ENCODE results near the gene ABTB2. TPM values are rescaled to one million over a fixed set of nuclear protein-coding genes. Genes with fewer than 3 reads are reported as not detected.

Gene ABTB2
- polyA plus RNA-seq, 1 donor = 1.3 TPM

DNA sequence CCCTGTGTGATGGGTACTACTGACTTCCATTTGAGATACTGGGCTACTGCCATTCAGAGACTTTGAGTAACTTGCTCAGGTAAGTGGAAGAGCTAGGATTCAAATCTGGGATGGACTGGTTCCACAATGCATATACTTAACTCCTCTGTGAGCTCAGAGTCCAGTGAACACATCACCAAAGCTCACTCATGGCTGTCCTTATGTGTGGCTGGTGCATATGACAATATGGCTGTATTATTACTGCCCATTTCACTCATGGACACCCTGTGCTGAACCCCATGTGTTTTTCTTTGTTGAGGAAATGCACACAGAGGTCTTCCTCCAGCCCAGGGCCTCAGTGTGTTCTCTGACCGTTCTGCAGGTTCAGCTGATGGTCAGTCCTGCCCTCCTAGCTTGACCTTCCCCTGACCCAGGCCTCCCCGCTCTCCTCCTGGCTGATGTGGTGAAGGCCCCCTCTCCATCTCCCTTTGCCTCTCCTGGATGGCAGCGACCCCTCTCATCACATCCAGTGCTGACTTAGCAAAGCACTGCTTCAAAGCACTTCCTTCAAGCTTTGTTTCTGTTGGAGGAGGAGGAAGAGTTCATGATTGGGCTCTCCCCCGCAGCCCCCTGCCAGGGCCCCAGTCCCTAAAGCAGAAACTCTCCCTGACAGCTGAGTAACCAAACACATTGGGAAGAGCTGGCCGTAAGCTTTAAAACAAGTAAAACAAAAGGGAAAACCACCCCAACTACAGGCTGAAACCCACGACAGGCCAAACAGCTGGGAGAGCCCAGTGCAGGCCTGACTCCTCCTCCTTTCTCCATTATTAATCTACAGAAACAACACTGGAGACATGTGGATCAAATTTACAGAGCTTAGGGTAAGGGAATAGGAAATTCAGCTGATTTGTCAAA lies 151.2 kb downstream of the ABTB2 start:
- WGBS (ENCODE audit: insufficient coverage, low lambda C conversion rate) = 80% methylated on average over 1 of the region's 6 CpGs
- Histone ChIP-seq H3K9me3 (ENCODE audit: control insufficient read depth, low read depth, low read length) (no peaks in the 10 kb centered on the region), H3K4me3 (ENCODE audit: low read length) (no peak overlapping the region), H3K27me3 (ENCODE audit: control insufficient read depth, insufficient read depth, low read length) (no peaks in the 10 kb centered on the region), H3K36me3 (ENCODE audit: control insufficient read depth, insufficient read depth, low read length) (no peaks in the 10 kb centered on the region), H3K27ac (ENCODE audit: low read length) (no peak overlapping the region), H3K4me1 (ENCODE audit: control insufficient read depth, insufficient read depth, low read length) (no peaks in the 10 kb centered on the region)
- peak in 1 of 2 donors; percentile 27 for DNase-seq

DNA sequence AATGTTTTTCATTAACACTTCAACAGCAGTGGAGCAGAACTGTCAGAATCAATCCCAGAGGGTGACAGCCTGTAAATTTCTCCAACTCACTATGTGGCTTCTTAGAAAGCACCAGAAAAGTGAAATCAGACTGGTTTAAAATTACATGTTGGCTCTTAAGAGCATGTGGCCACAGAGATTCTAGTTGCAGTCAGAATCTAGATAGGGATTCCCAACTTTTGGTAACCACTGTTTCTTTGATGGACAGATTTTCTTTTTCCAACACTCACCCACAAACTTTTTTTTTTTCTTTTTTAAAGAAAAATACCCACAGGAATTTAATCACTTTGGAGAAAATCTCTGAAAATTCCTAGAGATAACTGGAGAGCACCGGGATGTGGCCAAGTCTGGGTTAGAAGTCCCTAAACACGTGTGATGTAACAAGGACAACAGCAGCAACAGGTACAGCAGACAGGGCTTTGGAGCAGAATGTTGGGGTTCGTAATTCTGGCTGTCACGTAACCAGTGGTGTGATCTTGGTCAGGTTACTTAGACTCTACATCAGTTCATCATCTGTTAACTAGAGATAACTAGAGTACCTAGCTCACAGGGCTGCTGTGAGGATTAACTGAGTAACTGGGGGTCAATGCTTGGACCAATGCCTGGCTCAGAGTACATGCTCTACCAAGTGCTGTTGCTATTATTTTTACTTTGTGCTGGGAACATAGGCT lies 152.3 kb downstream of the ABTB2 start:
- Histone ChIP-seq H3K27ac (ENCODE audit: low read length) (no peak overlapping the region), H3K4me3 (ENCODE audit: low read length) (no peak overlapping the region), H3K27me3 (ENCODE audit: control insufficient read depth, insufficient read depth, low read length) (no peaks in the 10 kb centered on the region), H3K4me1 (ENCODE audit: control insufficient read depth, insufficient read depth, low read length) (no peaks in the 10 kb centered on the region), H3K9me3 (ENCODE audit: control insufficient read depth, low read depth, low read length) (no peaks in the 10 kb centered on the region), H3K36me3 (ENCODE audit: control insufficient read depth, insufficient read depth, low read length) (no peaks in the 10 kb centered on the region)
- WGBS (ENCODE audit: insufficient coverage, low lambda C conversion rate) = no CpG with 5 or more reads among the region's 4 CpGs
- DNase-seq = no peak

DNA sequence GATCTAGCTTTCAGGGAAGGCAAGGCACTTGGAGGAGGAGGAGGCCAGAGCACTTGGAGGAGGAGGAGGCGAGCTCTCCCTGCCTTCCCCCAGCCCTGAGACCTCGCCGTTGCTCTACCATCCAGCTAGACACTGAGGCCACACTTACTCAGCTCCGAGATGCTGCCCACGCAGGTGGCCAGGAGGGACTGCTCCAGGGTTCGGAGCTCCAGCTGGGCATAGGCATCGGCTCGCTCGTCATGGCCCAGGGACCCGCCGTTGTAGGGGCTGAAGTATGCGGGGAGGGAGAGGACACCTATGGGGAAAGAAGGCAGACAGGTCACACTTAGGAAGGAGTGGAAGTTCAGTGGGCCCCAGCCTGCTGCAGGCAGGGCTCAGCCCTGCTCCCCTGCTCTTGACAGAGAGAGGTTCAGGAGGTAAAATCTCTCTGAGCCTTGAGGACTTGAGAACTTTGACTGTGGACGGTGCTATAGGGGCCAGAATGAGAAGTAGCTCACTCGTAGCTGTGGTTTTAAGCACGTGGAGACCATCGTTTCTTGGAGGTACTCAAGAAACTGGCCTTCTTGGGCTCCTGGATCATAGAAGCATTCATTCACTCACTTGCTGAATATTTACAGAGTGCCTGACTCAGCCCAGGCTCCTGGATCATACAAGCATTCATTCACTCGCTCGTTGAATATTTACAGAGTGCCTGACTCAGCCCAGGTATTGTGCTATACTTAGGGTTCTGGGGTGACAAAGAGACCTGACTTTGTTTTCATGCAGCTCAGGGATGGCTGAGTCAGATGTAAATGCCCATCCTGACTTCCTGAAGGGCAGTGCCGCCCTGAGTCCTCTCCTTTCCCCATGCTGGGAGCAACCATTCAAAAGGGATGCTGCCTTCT lies 153.2 kb downstream of the ABTB2 start:
- Histone ChIP-seq H3K27ac (ENCODE audit: low read length) (no peak overlapping the region), H3K27me3 (ENCODE audit: control insufficient read depth, insufficient read depth, low read length) (no peaks in the 10 kb centered on the region), H3K9me3 (ENCODE audit: control insufficient read depth, low read depth, low read length) (no peaks in the 10 kb centered on the region), H3K36me3 (ENCODE audit: control insufficient read depth, insufficient read depth, low read length) (no peaks in the 10 kb centered on the region), H3K4me1 (ENCODE audit: control insufficient read depth, insufficient read depth, low read length) (no peaks in the 10 kb centered on the region), H3K4me3 (ENCODE audit: low read length) (no peak overlapping the region)
- 88% methylated on average over 4 of the region's 19 CpGs for WGBS (ENCODE audit: insufficient coverage, low lambda C conversion rate)
- DNase-seq = peak in 1 of 2 donors; percentile 20

DNA sequence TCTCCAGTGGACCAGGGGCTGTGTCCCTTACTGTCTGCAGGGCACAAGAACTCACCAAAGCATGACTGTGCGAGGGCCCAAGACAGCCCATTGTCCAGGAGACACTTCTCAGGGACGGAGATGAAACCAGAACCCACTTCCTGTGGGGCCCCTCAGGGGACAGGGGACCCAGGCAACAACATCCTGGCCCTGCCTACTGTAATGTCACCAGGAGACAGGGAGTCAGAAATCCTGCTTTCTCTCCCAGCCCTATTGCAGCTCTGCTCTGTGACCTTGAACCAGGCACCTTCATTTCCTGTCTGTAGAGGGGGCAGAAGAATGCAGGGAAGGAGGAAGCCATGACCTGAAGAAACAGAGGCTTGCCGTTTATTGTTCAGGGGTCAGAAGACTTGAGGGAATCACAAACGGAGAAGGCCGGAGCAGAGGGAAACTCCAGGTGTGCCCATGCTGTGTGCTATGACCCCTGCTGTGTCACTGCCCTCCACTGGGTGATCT lies 154.4 kb downstream of the ABTB2 start:
- DNase-seq = no peak
- no peaks in the 10 kb centered on the region for H3K27me3 ChIP-seq (ENCODE audit: control insufficient read depth, insufficient read depth, low read length)
- no peak overlapping the region for H3K27ac ChIP-seq (ENCODE audit: low read length)
- no peaks in the 10 kb centered on the region for H3K36me3 ChIP-seq (ENCODE audit: control insufficient read depth, insufficient read depth, low read length)
- H3K4me1 ChIP-seq (ENCODE audit: control insufficient read depth, insufficient read depth, low read length) = no peaks in the 10 kb centered on the region
- WGBS (ENCODE audit: insufficient coverage, low lambda C conversion rate) = no CpG with 5 or more reads among the region's 5 CpGs
- no peak overlapping the region for H3K4me3 ChIP-seq (ENCODE audit: low read length)
- H3K9me3 ChIP-seq (ENCODE audit: control insufficient read depth, low read depth, low read length) = no peaks in the 10 kb centered on the region

DNA sequence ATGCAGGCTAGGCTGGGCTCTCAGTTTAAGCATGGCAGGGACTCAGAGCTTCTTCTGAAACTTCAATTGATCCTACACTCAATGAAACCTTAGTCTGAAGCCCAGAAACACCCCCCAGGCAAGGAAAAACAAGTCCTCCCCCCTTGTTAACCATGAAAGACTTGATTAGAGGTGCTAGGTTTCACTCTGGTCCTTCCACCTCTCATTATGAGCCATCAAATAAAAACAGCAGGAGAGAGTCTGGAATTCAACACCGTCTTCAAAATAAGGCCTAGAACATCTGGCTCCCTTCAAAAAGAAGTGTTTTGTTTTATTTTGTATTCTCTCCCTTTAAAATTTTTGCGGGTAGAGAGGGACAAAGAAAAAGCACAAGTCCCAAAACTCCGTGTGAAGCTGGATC lies 156.7 kb downstream of the ABTB2 start:
- no peak for DNase-seq
- 67% methylated on average over 1 of the region's 3 CpGs for WGBS (ENCODE audit: insufficient coverage, low lambda C conversion rate)
- H3K27ac ChIP-seq (ENCODE audit: low read length) = no peak overlapping the region
- no peaks in the 10 kb centered on the region for H3K27me3 ChIP-seq (ENCODE audit: control insufficient read depth, insufficient read depth, low read length)
- no peaks in the 10 kb centered on the region for H3K4me1 ChIP-seq (ENCODE audit: control insufficient read depth, insufficient read depth, low read length)
- H3K4me3 ChIP-seq (ENCODE audit: low read length) = no peak overlapping the region
- H3K9me3 ChIP-seq (ENCODE audit: control insufficient read depth, low read depth, low read length) = no peaks in the 10 kb centered on the region
- no peaks in the 10 kb centered on the region for H3K36me3 ChIP-seq (ENCODE audit: control insufficient read depth, insufficient read depth, low read length)

DNA sequence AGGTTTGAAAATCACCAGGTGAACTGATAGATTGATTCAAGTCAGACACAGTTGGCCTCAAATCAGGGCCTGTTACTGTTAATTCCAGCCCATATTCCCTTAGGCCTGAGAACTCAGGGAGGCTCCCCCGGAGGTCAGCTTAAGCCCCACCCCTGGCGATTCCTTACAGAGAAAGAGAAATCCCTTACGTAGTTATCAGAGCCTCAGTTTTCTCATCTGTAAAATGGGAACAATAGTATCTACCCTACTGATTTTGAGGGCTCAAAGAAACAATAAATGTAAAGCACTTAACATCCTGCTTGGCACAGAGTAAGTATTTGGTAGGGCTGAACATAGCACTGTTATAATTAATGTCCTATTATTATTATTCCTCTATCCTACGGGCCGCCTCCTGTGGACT lies 158.3 kb downstream of the ABTB2 start:
- no peak overlapping the region for H3K4me3 ChIP-seq (ENCODE audit: low read length)
- H3K27ac ChIP-seq (ENCODE audit: low read length) = no peak overlapping the region
- no peak for DNase-seq
- 100% methylated on average over 2 of the region's 5 CpGs for WGBS (ENCODE audit: insufficient coverage, low lambda C conversion rate)
- H3K4me1 ChIP-seq (ENCODE audit: control insufficient read depth, insufficient read depth, low read length) = no peaks in the 10 kb centered on the region
- H3K36me3 ChIP-seq (ENCODE audit: control insufficient read depth, insufficient read depth, low read length) = no peaks in the 10 kb centered on the region
- H3K9me3 ChIP-seq (ENCODE audit: control insufficient read depth, low read depth, low read length) = no peaks in the 10 kb centered on the region
- H3K27me3 ChIP-seq (ENCODE audit: control insufficient read depth, insufficient read depth, low read length) = no peaks in the 10 kb centered on the region

DNA sequence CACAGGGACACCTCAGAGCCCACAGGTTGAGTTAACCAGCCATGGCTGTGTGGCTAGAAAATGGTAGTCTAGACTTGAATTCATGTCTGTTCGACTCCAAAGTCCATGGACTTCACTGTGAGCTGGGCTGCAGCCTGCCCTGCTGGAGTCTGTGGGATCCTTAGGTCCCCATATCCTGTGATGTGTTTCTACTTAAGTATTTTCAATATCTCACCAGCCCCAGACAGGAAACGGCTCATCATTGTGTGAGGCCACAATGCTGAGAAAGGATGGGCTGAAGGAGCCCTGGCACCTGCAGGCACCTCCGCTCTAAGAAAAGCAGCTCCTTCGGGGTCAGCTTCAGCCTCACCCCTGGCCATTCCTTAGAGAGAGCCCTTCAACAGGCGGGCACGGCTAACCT lies 159.3 kb downstream of the ABTB2 start:
- Histone ChIP-seq H3K27ac (ENCODE audit: low read length) (no peak overlapping the region), H3K4me3 (ENCODE audit: low read length) (no peak overlapping the region), H3K27me3 (ENCODE audit: control insufficient read depth, insufficient read depth, low read length) (no peaks in the 10 kb centered on the region), H3K9me3 (ENCODE audit: control insufficient read depth, low read depth, low read length) (no peaks in the 10 kb centered on the region), H3K4me1 (ENCODE audit: control insufficient read depth, insufficient read depth, low read length) (no peaks in the 10 kb centered on the region), H3K36me3 (ENCODE audit: control insufficient read depth, insufficient read depth, low read length) (no peaks in the 10 kb centered on the region)
- no peak for DNase-seq
- no CpG with 5 or more reads among the region's 6 CpGs for WGBS (ENCODE audit: insufficient coverage, low lambda C conversion rate)

DNA sequence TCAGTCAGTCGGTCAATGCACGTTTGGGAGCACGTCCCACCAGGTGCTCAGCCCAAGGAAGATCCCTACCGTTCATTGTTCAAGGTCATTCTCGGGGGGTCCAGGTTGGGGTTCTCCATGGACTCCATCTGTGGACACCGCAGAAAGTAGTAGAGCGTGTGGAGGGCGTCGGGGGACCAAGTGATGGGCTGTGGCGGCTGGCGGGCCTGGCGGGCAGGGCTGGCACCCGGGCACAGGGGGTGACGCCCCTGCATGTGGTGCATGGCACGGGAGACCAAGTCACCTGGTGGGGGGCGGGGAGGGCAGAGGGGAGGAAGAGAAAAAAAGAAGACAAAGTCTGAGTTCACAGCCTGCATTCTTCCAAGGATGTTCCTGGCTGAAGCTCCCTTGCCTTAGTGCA lies 160.6 kb downstream of the ABTB2 start:
- H3K36me3 ChIP-seq (ENCODE audit: control insufficient read depth, insufficient read depth, low read length) = no peaks in the 10 kb centered on the region
- no peak overlapping the region for H3K27ac ChIP-seq (ENCODE audit: low read length)
- WGBS (ENCODE audit: insufficient coverage, low lambda C conversion rate) = no CpG with 5 or more reads among the region's 16 CpGs
- no peaks in the 10 kb centered on the region for H3K9me3 ChIP-seq (ENCODE audit: control insufficient read depth, low read depth, low read length)
- no peak for DNase-seq
- no peaks in the 10 kb centered on the region for H3K27me3 ChIP-seq (ENCODE audit: control insufficient read depth, insufficient read depth, low read length)
- H3K4me3 ChIP-seq (ENCODE audit: low read length) = no peak overlapping the region
- H3K4me1 ChIP-seq (ENCODE audit: control insufficient read depth, insufficient read depth, low read length) = no peaks in the 10 kb centered on the region

DNA sequence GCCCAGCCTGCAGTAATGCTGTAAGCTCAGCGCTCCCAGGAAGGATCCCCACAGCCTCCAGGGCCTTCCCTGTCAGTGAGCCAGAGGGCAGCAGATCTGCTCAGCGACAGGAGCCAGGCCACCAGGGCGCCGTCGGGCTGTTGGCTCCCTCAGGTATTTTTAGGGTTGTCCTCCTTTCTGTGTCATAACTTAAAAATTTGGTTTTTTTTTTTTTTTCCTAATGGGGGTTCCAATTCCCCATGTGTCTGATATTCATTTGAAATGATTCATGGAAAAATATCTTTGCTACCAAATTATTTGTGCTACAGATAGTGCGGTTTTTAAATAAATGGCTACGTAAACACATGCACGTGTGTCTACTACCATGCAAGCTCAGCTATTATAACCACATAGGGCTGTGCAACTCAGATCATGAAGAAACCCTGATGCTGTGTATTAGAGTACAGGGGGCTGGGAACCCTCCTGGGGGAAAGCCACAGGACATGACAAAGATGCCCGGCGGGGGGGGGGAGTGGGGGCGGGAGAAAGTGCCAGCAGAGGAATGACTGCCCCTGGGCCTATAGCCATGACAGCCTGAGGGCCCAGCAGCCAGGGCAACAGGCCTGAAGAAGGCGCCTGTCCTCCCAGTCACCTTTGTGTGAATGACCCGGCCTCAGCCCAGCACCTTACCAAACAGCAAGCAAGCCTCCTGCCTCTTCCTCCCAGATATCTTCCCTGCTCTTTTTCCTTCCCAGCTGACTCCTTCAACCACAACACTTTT lies 163.1 kb downstream of the ABTB2 start:
- Histone ChIP-seq H3K4me1 (ENCODE audit: control insufficient read depth, insufficient read depth, low read length) (no peaks in the 10 kb centered on the region), H3K4me3 (ENCODE audit: low read length) (no peak overlapping the region), H3K36me3 (ENCODE audit: control insufficient read depth, insufficient read depth, low read length) (no peaks in the 10 kb centered on the region), H3K9me3 (ENCODE audit: control insufficient read depth, low read depth, low read length) (no peaks in the 10 kb centered on the region), H3K27me3 (ENCODE audit: control insufficient read depth, insufficient read depth, low read length) (no peaks in the 10 kb centered on the region), H3K27ac (ENCODE audit: low read length) (no peak overlapping the region)
- WGBS (ENCODE audit: insufficient coverage, low lambda C conversion rate) = no CpG with 5 or more reads among the region's 13 CpGs
- DNase-seq = no peak

All from large intestine (tissue), 3 donors.